ENCODE data around the gene PPM1F.

The PPM1F gene

GRCh38 chr22:21990445-21991303 lies 38.0 kb upstream of the PPM1F start:
- H3K27ac ChIP-seq (ENCODE audit: low read length) = no peak overlapping the region
- no peak overlapping the region for H3K4me3 ChIP-seq (ENCODE audit: low read depth in 1 of 2, low read length in 2 of 2)
- H3K36me3 ChIP-seq (ENCODE audit: control insufficient read depth in 1 of 2, insufficient read depth in 2 of 2, low read length in 2 of 2) = no peaks in the 10 kb centered on the region
- H3K27me3 ChIP-seq (ENCODE audit: low read depth, low read length) = no peaks in the 10 kb centered on the region
- H3K9me3 ChIP-seq (ENCODE audit: control insufficient read depth in 1 of 2, low read length in 2 of 2) = no peaks in the 10 kb centered on the region
- no peaks in the 10 kb centered on the region for H3K4me1 ChIP-seq (ENCODE audit: control insufficient read depth in 1 of 2, insufficient read depth in 2 of 2, low read length in 2 of 2)

- Histone ChIP-seq H3K27me3 (ENCODE audit: low read depth, low read length) (no peaks in the 10 kb centered on the region), H3K36me3 (ENCODE audit: control insufficient read depth in 1 of 2, insufficient read depth in 2 of 2, low read length in 2 of 2) (no peaks in the 10 kb centered on the region), H3K4me1 (ENCODE audit: control insufficient read depth in 1 of 2, insufficient read depth in 2 of 2, low read length in 2 of 2) (no peaks in the 10 kb centered on the region), H3K27ac (ENCODE audit: low read length) (no peak overlapping the region), H3K4me3 (ENCODE audit: low read depth in 1 of 2, low read length in 2 of 2) (no peak overlapping the region), H3K9me3 (ENCODE audit: control insufficient read depth in 1 of 2, low read length in 2 of 2) (no peaks in the 10 kb centered on the region)
Observed at GRCh38 chr22:21989049-21989448, 36.4 kb upstream of the PPM1F start.

GRCh38 chr22:21985214-21985613 lies 32.6 kb upstream of the PPM1F start:
- H3K27ac ChIP-seq (ENCODE audit: low read length) = no peak overlapping the region
- no peaks in the 10 kb centered on the region for H3K27me3 ChIP-seq (ENCODE audit: low read depth, low read length)
- no peaks in the 10 kb centered on the region for H3K36me3 ChIP-seq (ENCODE audit: control insufficient read depth in 1 of 2, insufficient read depth in 2 of 2, low read length in 2 of 2)
- H3K9me3 ChIP-seq (ENCODE audit: control insufficient read depth in 1 of 2, low read length in 2 of 2) = no peaks in the 10 kb centered on the region
- H3K4me3 ChIP-seq (ENCODE audit: low read depth in 1 of 2, low read length in 2 of 2) = no peak overlapping the region
- peaks cover 8 to 18% of the 10 kb centered on the region in 2 donors for H3K4me1 ChIP-seq (ENCODE audit: control insufficient read depth in 1 of 2, insufficient read depth in 2 of 2, low read length in 2 of 2)

DNA sequence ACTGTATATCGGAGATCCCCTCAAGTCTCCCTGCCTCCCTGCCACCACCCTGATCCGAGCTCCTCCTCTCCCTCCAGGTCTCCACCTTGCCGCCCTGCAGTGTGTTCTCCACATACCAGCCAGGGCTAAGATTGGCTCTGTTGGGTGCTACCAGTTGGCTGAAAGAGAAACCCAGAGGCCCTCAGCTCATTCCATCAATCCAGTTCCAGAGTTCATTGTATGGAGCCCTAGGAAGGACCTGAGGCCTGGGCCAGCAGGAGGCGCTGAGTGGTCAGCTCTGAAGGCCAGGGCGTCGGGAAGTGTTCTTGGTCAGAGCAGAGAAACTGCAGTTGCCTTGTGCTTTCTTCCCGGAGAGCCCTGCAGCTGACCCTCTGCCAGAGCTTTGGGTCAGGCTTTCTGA lies 32.1 kb upstream of the PPM1F start:
- peaks cover 8 to 18% of the 10 kb centered on the region in 2 donors for H3K4me1 ChIP-seq (ENCODE audit: control insufficient read depth in 1 of 2, insufficient read depth in 2 of 2, low read length in 2 of 2)
- H3K27me3 ChIP-seq (ENCODE audit: low read depth, low read length) = no peaks in the 10 kb centered on the region
- no peak overlapping the region for H3K4me3 ChIP-seq (ENCODE audit: low read depth in 1 of 2, low read length in 2 of 2)
- H3K9me3 ChIP-seq (ENCODE audit: control insufficient read depth in 1 of 2, low read length in 2 of 2) = no peaks in the 10 kb centered on the region
- H3K27ac ChIP-seq (ENCODE audit: low read length) = no peak overlapping the region
- no peaks in the 10 kb centered on the region for H3K36me3 ChIP-seq (ENCODE audit: control insufficient read depth in 1 of 2, insufficient read depth in 2 of 2, low read length in 2 of 2)

DNA sequence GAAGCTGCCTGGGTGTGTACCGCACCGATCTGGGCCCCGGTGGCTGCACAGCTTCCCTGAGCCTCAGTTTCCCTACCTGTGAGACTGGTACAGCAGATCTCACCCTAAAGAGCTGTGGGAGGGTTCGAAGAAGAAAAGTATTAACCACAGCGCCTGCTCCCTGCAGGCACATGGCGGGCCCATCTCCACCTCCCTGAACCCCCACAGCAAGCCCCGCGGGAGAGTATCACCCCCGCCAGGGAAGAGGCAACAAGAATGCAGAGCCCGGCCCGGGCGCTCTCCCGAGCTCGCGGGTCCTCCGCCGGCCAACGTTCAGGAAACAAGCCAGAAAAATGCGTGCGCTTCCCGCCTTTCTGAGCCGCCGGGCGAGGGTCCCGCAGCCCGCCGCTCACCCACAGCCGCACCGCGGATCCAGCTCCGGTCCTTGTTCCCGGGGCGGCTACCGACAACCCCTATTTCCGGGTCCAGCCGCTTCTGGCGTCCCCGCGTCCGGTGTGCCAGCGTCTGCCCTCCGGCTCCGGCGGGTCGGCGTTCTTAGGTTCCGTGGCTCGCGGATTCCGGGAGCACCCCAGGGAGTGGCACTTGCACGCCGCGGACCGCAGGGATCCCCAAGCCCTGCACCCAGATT lies 29.8 kb upstream of the PPM1F start, which contains the start of gene TOP3B:
Gene TOP3B, minus strand, starts transcription at position 450 of the 628 bp plus-strand sequence. CDS start 7,078 bp downstream, outside the sequence.
- Histone ChIP-seq H3K4me1 (ENCODE audit: control insufficient read depth in 1 of 2, insufficient read depth in 2 of 2, low read length in 2 of 2) (peaks cover 8 to 18% of the 10 kb centered on the region in 2 donors), H3K36me3 (ENCODE audit: control insufficient read depth in 1 of 2, insufficient read depth in 2 of 2, low read length in 2 of 2) (peaks cover 4 to 11% of the 10 kb centered on the region in 2 donors), H3K27ac (ENCODE audit: low read length) (peak within 1 kb of the TSS; percentile 69), H3K9me3 (ENCODE audit: control insufficient read depth in 1 of 2, low read length in 2 of 2) (no peaks in the 10 kb centered on the region), H3K27me3 (ENCODE audit: low read depth, low read length) (no peaks in the 10 kb centered on the region), H3K4me3 (ENCODE audit: low read depth in 1 of 2, low read length in 2 of 2) (peak within 1 kb of the TSS; percentile 82 to 99)

DNA sequence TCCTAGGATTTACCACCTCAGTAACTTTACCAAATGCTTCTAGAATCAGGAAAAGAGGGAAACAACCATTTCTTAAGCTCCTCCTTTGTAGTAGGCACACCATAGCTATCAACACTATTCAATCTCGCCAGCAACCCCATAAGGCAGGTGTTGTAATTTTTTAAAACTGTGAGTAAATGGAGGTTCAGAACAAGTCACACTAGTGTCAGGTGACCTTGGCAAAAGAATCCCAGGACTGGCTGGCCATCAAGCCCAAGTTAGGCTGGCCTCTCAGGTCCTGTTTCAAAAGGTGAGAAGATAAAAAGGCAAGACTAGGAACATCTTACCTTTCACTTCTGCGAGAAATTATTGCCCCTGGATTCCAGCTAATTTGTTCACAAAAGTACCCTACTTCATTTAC lies 29.2 kb upstream of the PPM1F start:
- peaks cover 8 to 18% of the 10 kb centered on the region in 2 donors for H3K4me1 ChIP-seq (ENCODE audit: control insufficient read depth in 1 of 2, insufficient read depth in 2 of 2, low read length in 2 of 2)
- H3K27me3 ChIP-seq (ENCODE audit: low read depth, low read length) = no peaks in the 10 kb centered on the region
- H3K36me3 ChIP-seq (ENCODE audit: control insufficient read depth in 1 of 2, insufficient read depth in 2 of 2, low read length in 2 of 2) = peaks cover 4 to 11% of the 10 kb centered on the region in 2 donors
- H3K4me3 ChIP-seq (ENCODE audit: low read depth in 1 of 2, low read length in 2 of 2) = peak overlapping the region; percentile 82 to 99
- peak overlapping the region; percentile 69 for H3K27ac ChIP-seq (ENCODE audit: low read length)
- H3K9me3 ChIP-seq (ENCODE audit: control insufficient read depth in 1 of 2, low read length in 2 of 2) = no peaks in the 10 kb centered on the region

- peaks cover 4 to 17% of the 10 kb centered on the region in 2 donors for H3K36me3 ChIP-seq (ENCODE audit: control insufficient read depth in 1 of 2, insufficient read depth in 2 of 2, low read length in 2 of 2)
- no peaks in the 10 kb centered on the region for H3K9me3 ChIP-seq (ENCODE audit: control insufficient read depth in 1 of 2, low read length in 2 of 2)
- no peak overlapping the region for H3K4me3 ChIP-seq (ENCODE audit: low read depth in 1 of 2, low read length in 2 of 2)
- no peaks in the 10 kb centered on the region for H3K27me3 ChIP-seq (ENCODE audit: low read depth, low read length)
- H3K27ac ChIP-seq (ENCODE audit: low read length) = no peak overlapping the region
- H3K4me1 ChIP-seq (ENCODE audit: control insufficient read depth in 1 of 2, insufficient read depth in 2 of 2, low read length in 2 of 2) = peaks cover 8 to 18% of the 10 kb centered on the region in 2 donors
Observed at GRCh38 chr22:21980547-21980946, 27.9 kb upstream of the PPM1F start.

DNA sequence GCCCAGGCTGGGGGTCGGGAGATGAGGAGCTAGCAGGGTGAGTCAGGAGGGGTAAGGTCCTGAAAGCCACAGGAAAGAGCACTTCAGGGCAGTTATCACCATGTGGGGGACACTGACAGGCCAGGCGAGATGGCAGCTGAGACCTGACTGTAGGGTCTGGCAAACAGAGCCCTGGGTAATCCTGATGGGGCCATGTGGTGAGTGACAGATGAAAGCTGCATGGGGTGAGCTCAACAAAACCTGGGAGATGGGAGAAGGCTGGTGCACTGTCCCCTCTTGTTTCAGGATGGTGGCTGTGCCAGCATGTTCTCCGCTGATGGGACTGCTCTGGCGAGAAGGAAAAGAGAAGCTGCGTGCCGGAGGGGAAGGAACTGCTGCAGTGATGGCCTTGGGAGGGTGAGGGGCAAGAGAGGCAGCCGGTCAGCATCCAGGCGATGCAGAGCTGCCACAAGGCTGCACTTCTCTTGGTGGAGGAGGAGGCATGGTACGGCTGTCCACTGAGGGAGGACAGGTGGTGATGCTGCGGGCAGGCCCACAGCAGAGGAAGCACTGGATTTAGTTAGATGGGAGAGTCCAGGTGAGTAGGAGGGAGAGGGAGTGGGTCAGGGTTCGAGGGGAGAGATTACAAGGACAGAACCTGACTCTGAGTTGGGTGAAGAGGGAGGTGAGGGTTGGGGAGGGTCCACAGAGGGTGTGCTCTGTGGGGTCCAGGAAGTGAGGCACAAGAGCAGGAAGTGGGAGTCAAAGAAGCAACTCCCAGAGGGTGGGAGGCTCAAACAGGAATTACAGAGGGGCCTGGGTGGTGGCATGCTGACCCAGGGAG lies 26.1 kb upstream of the PPM1F start:
- H3K4me1 ChIP-seq (ENCODE audit: control insufficient read depth in 1 of 2, insufficient read depth in 2 of 2, low read length in 2 of 2) = peaks cover 8 to 18% of the 10 kb centered on the region in 2 donors
- no peaks in the 10 kb centered on the region for H3K9me3 ChIP-seq (ENCODE audit: control insufficient read depth in 1 of 2, low read length in 2 of 2)
- peaks cover 13 to 35% of the 10 kb centered on the region in 2 donors for H3K36me3 ChIP-seq (ENCODE audit: control insufficient read depth in 1 of 2, insufficient read depth in 2 of 2, low read length in 2 of 2)
- no peaks in the 10 kb centered on the region for H3K27me3 ChIP-seq (ENCODE audit: low read depth, low read length)
- H3K4me3 ChIP-seq (ENCODE audit: low read depth in 1 of 2, low read length in 2 of 2) = no peak overlapping the region
- H3K27ac ChIP-seq (ENCODE audit: low read length) = no peak overlapping the region

DNA sequence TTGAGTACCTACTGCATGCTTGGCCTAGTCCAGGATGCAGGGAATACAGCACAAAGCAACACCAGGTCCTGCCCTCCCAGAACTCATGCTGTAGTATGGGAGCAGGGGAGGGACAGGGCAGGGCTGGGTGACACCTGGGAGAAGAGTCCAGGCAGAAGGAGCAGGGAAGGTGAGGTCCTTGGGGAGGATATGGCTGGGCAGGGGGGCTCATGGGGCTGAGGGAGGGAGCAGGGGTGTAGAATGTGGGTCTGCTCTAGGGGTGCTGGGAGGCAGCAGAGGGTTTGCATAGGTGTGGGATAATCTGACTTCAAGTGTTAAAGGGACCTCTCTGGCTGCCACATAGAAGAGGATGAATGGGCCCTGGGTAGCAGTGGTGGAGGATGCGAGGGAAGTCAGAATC lies 25.2 kb upstream of the PPM1F start:
- H3K4me1 ChIP-seq (ENCODE audit: control insufficient read depth in 1 of 2, insufficient read depth in 2 of 2, low read length in 2 of 2) = peaks cover 8 to 18% of the 10 kb centered on the region in 2 donors
- H3K27ac ChIP-seq (ENCODE audit: low read length) = no peak overlapping the region
- H3K9me3 ChIP-seq (ENCODE audit: control insufficient read depth in 1 of 2, low read length in 2 of 2) = no peaks in the 10 kb centered on the region
- H3K4me3 ChIP-seq (ENCODE audit: low read depth in 1 of 2, low read length in 2 of 2) = no peak overlapping the region
- no peaks in the 10 kb centered on the region for H3K27me3 ChIP-seq (ENCODE audit: low read depth, low read length)
- peaks cover 13 to 45% of the 10 kb centered on the region in 2 donors for H3K36me3 ChIP-seq (ENCODE audit: control insufficient read depth in 1 of 2, insufficient read depth in 2 of 2, low read length in 2 of 2)

DNA sequence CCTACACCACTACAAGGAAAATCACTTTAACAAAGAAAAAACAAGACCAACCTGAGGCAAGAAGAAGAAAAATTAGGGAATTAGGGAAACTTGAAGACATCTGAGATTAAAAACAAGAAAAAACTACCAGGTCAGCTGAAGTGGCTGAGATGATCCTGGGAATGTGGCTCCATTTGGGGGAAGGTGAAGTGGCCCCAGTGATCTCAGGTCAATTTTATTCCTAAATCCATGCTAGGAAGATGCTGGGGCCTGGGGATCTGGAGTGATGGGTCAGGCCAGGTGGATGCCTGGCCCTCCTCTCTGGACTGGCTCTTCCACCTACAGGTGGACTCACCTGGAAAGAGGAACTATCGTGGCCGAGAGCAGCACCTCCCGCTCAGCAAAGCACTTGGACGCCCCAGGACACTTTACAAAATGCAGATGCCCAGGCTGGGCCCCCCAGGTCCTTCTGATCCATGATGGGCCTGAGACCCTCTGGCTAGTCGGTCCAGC lies 23.3 kb upstream of the PPM1F start:
- Histone ChIP-seq H3K36me3 (ENCODE audit: control insufficient read depth in 1 of 2, insufficient read depth in 2 of 2, low read length in 2 of 2) (peaks cover 24 to 63% of the 10 kb centered on the region in 2 donors), H3K4me1 (ENCODE audit: control insufficient read depth in 1 of 2, insufficient read depth in 2 of 2, low read length in 2 of 2) (peaks cover 0 to 5% of the 10 kb centered on the region in 2 donors), H3K4me3 (ENCODE audit: low read depth in 1 of 2, low read length in 2 of 2) (no peak overlapping the region), H3K27ac (ENCODE audit: low read length) (no peak overlapping the region), H3K9me3 (ENCODE audit: control insufficient read depth in 1 of 2, low read length in 2 of 2) (no peaks in the 10 kb centered on the region), H3K27me3 (ENCODE audit: low read depth, low read length) (no peaks in the 10 kb centered on the region)

- Histone ChIP-seq H3K9me3 (ENCODE audit: control insufficient read depth in 1 of 2, low read length in 2 of 2) (no peaks in the 10 kb centered on the region), H3K27me3 (ENCODE audit: low read depth, low read length) (no peaks in the 10 kb centered on the region), H3K4me3 (ENCODE audit: low read depth in 1 of 2, low read length in 2 of 2) (no peak overlapping the region), H3K27ac (ENCODE audit: low read length) (no peak overlapping the region), H3K36me3 (ENCODE audit: control insufficient read depth in 1 of 2, insufficient read depth in 2 of 2, low read length in 2 of 2) (peaks cover 24 to 69% of the 10 kb centered on the region in 2 donors), H3K4me1 (ENCODE audit: control insufficient read depth in 1 of 2, insufficient read depth in 2 of 2, low read length in 2 of 2) (no peaks in the 10 kb centered on the region)
Observed at GRCh38 chr22:21975273-21975672, 22.6 kb upstream of the PPM1F start.

All from muscle layer of duodenum (tissue), 2 donors.